Colonic mucosa (tissue), 4 donors: Measurements from ENCODE around the gene KIF3A. TPM values are rescaled to one million over a fixed set of nuclear protein-coding genes. Genes with fewer than 3 reads are reported as not detected.

ENCODE experiments used
- DNase-seq: peaks from one replicate; pipeline ENCODE4 v3.0.0-alpha.2; 2020
- H3K27ac ChIP-seq: fragments of 200-600 bp; one replicate; pipeline ENCODE4 v1.8.0; 2021
- H3K27me3 ChIP-seq: fragments of 200-600 bp; one replicate; pipeline ENCODE4 v1.8.0; 2021
- H3K36me3 ChIP-seq: fragments of 200-600 bp; one replicate; pipeline ENCODE4 v1.8.0; 2021
- H3K4me1 ChIP-seq: fragments of 200-600 bp; one replicate; pipeline ENCODE4 v1.8.0; 2021; ENCODE audit warnings: mild to moderate bottlenecking
- H3K4me3 ChIP-seq: fragments of 200-600 bp; one replicate; pipeline ENCODE4 v1.8.0; 2021
- H3K9ac ChIP-seq, 2 donors: one replicate each; pipeline ENCODE4 v1.7.0; 2013; ENCODE audit warnings: control low read depth in 2 of 2, low read depth in 2 of 2, low read length in 2 of 2
- H3K9me3 ChIP-seq: fragments of 200-600 bp; one replicate; pipeline ENCODE4 v1.8.0; 2021
- CTCF ChIP-seq: fragments of 200-600 bp; IDR thresholded peaks from one replicate; pipeline ENCODE4 v1.8.0; 2022; ENCODE audit warnings: antibody characterized with exemption, mild to moderate bottlenecking
- intact Hi-C: fragments of 100-400 bp; cut with DNase I; formaldehyde crosslinking; loops from one replicate; pipeline ENCODE4 v1.14.1; 2022
- total RNA-seq, 2 donors: library from RNA; stranded (reverse); fragmentation: NEBNext Ultra II Directional in 1 of 2; extraction: Animal tissue kit (Norgen Biotek cat#: 25700) in 1 of 2; gene quantifications; one replicate each; pipeline ENCODE4 v1.2.1, GENCODE V29; 2021
- donor health status: healthy.
- donor health status: DM: no; HTN: no; CAD: no.
- donor health status: DM: no; HTN: no; CAD: no.

The KIF3A gene
- total RNA-seq, 2 donors from 2014 or later: 4.0 to 5.2 TPM

GRCh38 chr5:132668706-132669454 lies 68.5 kb downstream of the KIF3A start:
- no peaks in the 10 kb centered on the region for H3K9me3 ChIP-seq
- H3K4me3 ChIP-seq: no peak overlapping the region
- no peaks in the 10 kb centered on the region for H3K4me1 ChIP-seq
- H3K36me3 ChIP-seq: no peaks in the 10 kb centered on the region
- no peak overlapping the region for H3K9ac ChIP-seq
- intact Hi-C loops: no loop called here
- no peak for TF ChIP-seq CTCF
- H3K27me3 ChIP-seq: no peaks in the 10 kb centered on the region
- H3K27ac ChIP-seq: no peak overlapping the region
- peak; percentile 10 for DNase-seq

GRCh38 chr5:132667761-132668705 lies 69.3 kb downstream of the KIF3A start:
- no peaks in the 10 kb centered on the region for H3K4me1 ChIP-seq
- TF ChIP-seq CTCF: no peak
- no peak overlapping the region for H3K9ac ChIP-seq
- DNase-seq: peak; percentile 12
- intact Hi-C loops: no loop called here
- no peak overlapping the region for H3K4me3 ChIP-seq
- H3K9me3 ChIP-seq: no peaks in the 10 kb centered on the region
- H3K27ac ChIP-seq: no peak overlapping the region
- no peaks in the 10 kb centered on the region for H3K36me3 ChIP-seq
- H3K27me3 ChIP-seq: no peaks in the 10 kb centered on the region

- no peak overlapping the region for H3K9ac ChIP-seq
- H3K9me3 ChIP-seq: no peaks in the 10 kb centered on the region
- H3K4me1 ChIP-seq: no peaks in the 10 kb centered on the region
- TF ChIP-seq CTCF: no peak
- H3K27ac ChIP-seq: no peak overlapping the region
- no peaks in the 10 kb centered on the region for H3K27me3 ChIP-seq
- H3K36me3 ChIP-seq: no peaks in the 10 kb centered on the region
- no peak for DNase-seq
- intact Hi-C loops: no loop called here
- no peak overlapping the region for H3K4me3 ChIP-seq
Measured at GRCh38 chr5:132667309-132667708, 70.0 kb downstream of the KIF3A start.

- Histone ChIP-seq H3K27ac (no peak overlapping the region), H3K27me3 (no peaks in the 10 kb centered on the region), H3K4me1 (no peaks in the 10 kb centered on the region), H3K9me3 (no peaks in the 10 kb centered on the region), H3K9ac (no peak overlapping the region), H3K36me3 (no peaks in the 10 kb centered on the region), H3K4me3 (no peak overlapping the region)
- TF ChIP-seq CTCF: no peak
- no peak for DNase-seq
- intact Hi-C loops: no loop called here
Measured at GRCh38 chr5:132666310-132667123, 70.8 kb downstream of the KIF3A start.

- no peak overlapping the region for H3K27ac ChIP-seq
- intact Hi-C loops: no loop called here
- H3K27me3 ChIP-seq: no peaks in the 10 kb centered on the region
- no peaks in the 10 kb centered on the region for H3K9me3 ChIP-seq
- no peaks in the 10 kb centered on the region for H3K4me1 ChIP-seq
- no peak for TF ChIP-seq CTCF
- DNase-seq: no peak
- H3K9ac ChIP-seq: no peak overlapping the region
- no peaks in the 10 kb centered on the region for H3K36me3 ChIP-seq
- no peak overlapping the region for H3K4me3 ChIP-seq
Measured at GRCh38 chr5:132665574-132666080, 71.7 kb downstream of the KIF3A start.
